Thoracic aorta (tissue), 2 donors: ENCODE data around the gene TBC1D3B. TPM values are rescaled to one million over a fixed set of nuclear protein-coding genes. Genes with fewer than 3 reads are reported as not detected.
"Not testable (repeated sequence)": the region's sequence is repeated elsewhere in the genome, so short reads cannot be mapped to it uniquely, and the experiment has no call there.

Source experiments
- ATAC-seq: fragments of 150-250 bp; one replicate; pipeline ENCODE4 v1.8.0; 2017; ENCODE audit warnings: low read depth; ENCODE audit not compliant: insufficient number of reproducible peaks, low FRiP score
- DNase-seq: peaks from one replicate; pipeline ENCODE4 v3.0.0-alpha.2; 2020; ENCODE audit warnings: low spot score
- H3K27ac ChIP-seq, 2 donors: fragments of 200-600 bp; sonication (generic); 1 replicate in 1 of 2; 2 replicates in 1 of 2; pipeline ENCODE4 v1.5.1; 2016; ENCODE audit warnings: mild to moderate bottlenecking in 2 of 2, moderate library complexity in 2 of 2
- H3K27me3 ChIP-seq: fragments of 200-600 bp; sonication (generic); replicated peaks from 2 replicates; pipeline ENCODE4 v1.6.0; 2016; ENCODE audit warnings: mild to moderate bottlenecking; ENCODE audit not compliant: insufficient read depth
- H3K36me3 ChIP-seq: fragments of 200-600 bp; sonication (generic); one replicate; pipeline ENCODE4 v1.5.1; 2016
- H3K4me1 ChIP-seq, 2 donors: fragments of 200-600 bp; sonication (generic); 1 replicate in 1 of 2; 2 replicates in 1 of 2; pipeline versions ENCODE4 v1.5.1 to v1.6.0; 2016; ENCODE audit warnings: low read depth in 2 of 2, mild to moderate bottlenecking in 1 of 2; ENCODE audit not compliant: control insufficient read depth in 1 of 2
- H3K4me3 ChIP-seq: fragments of 200-600 bp; sonication (generic); 2 replicates; pipeline ENCODE4 v1.5.1; 2016; ENCODE audit warnings: mild to moderate bottlenecking
- H3K9me3 ChIP-seq: fragments of 200-600 bp; sonication (generic); 2 replicates; pipeline ENCODE4 v1.5.1; 2016
- CTCF ChIP-seq: fragments of 200-600 bp; sonication (generic); IDR thresholded peaks from one replicate; pipeline ENCODE4 v1.5.1; 2019; ENCODE audit warnings: antibody characterized with exemption
- total RNA-seq, 2 donors: library from RNA; depleted of rRNA; stranded (reverse); fragments of >200 nt; gene quantifications; one replicate each; pipeline versions ENCODE4 v1.1.0 to v1.2.3, GENCODE V29; 2016

TBC1D3B gene
- total RNA-seq, 2 donors from 2014 or later: 4.0 TPM; not detected in 1

- Histone ChIP-seq H3K27me3 (no peaks in the 10 kb centered on the region), H3K9me3 (no peaks in the 10 kb centered on the region), H3K36me3 (no peaks in the 10 kb centered on the region), H3K4me3 (peak overlapping the region; percentile 70), H3K27ac (peak overlapping the region in 1 of 2 donors; percentile 26), H3K4me1 (peaks cover 5 to 10% of the 10 kb centered on the region in 2 donors)
- no peak for TF ChIP-seq CTCF
- no peak for ATAC-seq
- DNase-seq: no peak
These were observed 6.8 kb upstream of the TBC1D3B start for GRCh38 chr17:36183001-36183971.

- peak; percentile 14 for ATAC-seq
These were observed 6.0 kb upstream of the TBC1D3B start for GRCh38 chr17:36182176-36183000.

GRCh38 chr17:36181446-36182175 is 5.2 kb upstream of the TBC1D3B start:
- not testable (repeated sequence) for H3K4me1 ChIP-seq, H3K27me3 ChIP-seq, H3K4me3 ChIP-seq, DNase-seq, H3K27ac ChIP-seq, H3K9me3 ChIP-seq, H3K36me3 ChIP-seq, ATAC-seq

More at GRCh38 chr17:36182176-36183000, 6.0 kb upstream of the TBC1D3B start:
- no peak for TF ChIP-seq CTCF
- Histone ChIP-seq H3K27me3 (no peaks in the 10 kb centered on the region), H3K27ac (no peak overlapping the region), H3K36me3 (no peaks in the 10 kb centered on the region), H3K9me3 (no peaks in the 10 kb centered on the region), H3K4me3 (peak overlapping the region; percentile 70), H3K4me1 (peaks cover 5 to 10% of the 10 kb centered on the region in 2 donors)
- DNase-seq: no peak

GRCh38 chr17:36168836-36169235 is 7.6 kb downstream of the TBC1D3B start:
- DNase-seq, H3K27me3 ChIP-seq, ATAC-seq: not testable (repeated sequence)

GRCh38 chr17:36153895-36154610 is 22.4 kb downstream of the TBC1D3B start:
- Histone ChIP-seq H3K27ac (no peak overlapping the region), H3K4me1 (peaks cover 3 to 8% of the 10 kb centered on the region in 2 donors), H3K9me3 (no peaks in the 10 kb centered on the region), H3K4me3 (no peak overlapping the region), H3K36me3 (no peaks in the 10 kb centered on the region), H3K27me3 (no peaks in the 10 kb centered on the region)
- TF ChIP-seq CTCF: no peak
- ATAC-seq (no peak), DNase-seq (no peak)

More at GRCh38 chr17:36168836-36169235, 7.6 kb downstream of the TBC1D3B start:
- H3K9me3 ChIP-seq, H3K27ac ChIP-seq, H3K36me3 ChIP-seq, H3K4me3 ChIP-seq, H3K4me1 ChIP-seq: not testable (repeated sequence)
